HG03196 (cell line): ENCODE data around the gene MEGF11.

ENCODE experiments used
- ATAC-seq: cut with Tn5 transposase; IDR thresholded peaks from one replicate; pipeline ENCODE4 v1.9.1; 2021; ENCODE audit not compliant: unreplicated experiment

The MEGF11 gene

GRCh38 chr15:66240240-66240794 is 13.2 kb downstream of the MEGF11 start:
- no peak for ATAC-seq

- no peak for ATAC-seq
These were observed 14.0 kb downstream of the MEGF11 start for GRCh38 chr15:66239514-66239913.

- no peak for ATAC-seq
These were observed 15.2 kb downstream of the MEGF11 start for GRCh38 chr15:66238318-66238717.

- ATAC-seq: no peak
These were observed 15.9 kb downstream of the MEGF11 start for GRCh38 chr15:66237513-66238235.

GRCh38 chr15:66236806-66237375 is 16.7 kb downstream of the MEGF11 start:
- ATAC-seq: no peak

GRCh38 chr15:66235866-66236265 is 17.7 kb downstream of the MEGF11 start:
- ATAC-seq: no peak

- ATAC-seq: no peak
These were observed 18.8 kb downstream of the MEGF11 start for GRCh38 chr15:66234798-66235197.

- no peak for ATAC-seq
These were observed 19.8 kb downstream of the MEGF11 start for GRCh38 chr15:66233487-66234415.

GRCh38 chr15:66232267-66232625 is 21.3 kb downstream of the MEGF11 start:
- ATAC-seq: no peak

GRCh38 chr15:66231394-66232266 is 21.9 kb downstream of the MEGF11 start:
- no peak for ATAC-seq

GRCh38 chr15:66229790-66230465 is 23.6 kb downstream of the MEGF11 start:
- ATAC-seq: no peak

- ATAC-seq: no peak
These were observed 24.5 kb downstream of the MEGF11 start for GRCh38 chr15:66228807-66229735.

GRCh38 chr15:66226736-66227135 is 26.8 kb downstream of the MEGF11 start:
- ATAC-seq: no peak

GRCh38 chr15:66225656-66226274 is 27.8 kb downstream of the MEGF11 start:
- no peak for ATAC-seq

GRCh38 chr15:66224946-66225345 is 28.6 kb downstream of the MEGF11 start:
- ATAC-seq: no peak

GRCh38 chr15:66222273-66223198 is 31.0 kb downstream of the MEGF11 start:
- ATAC-seq: no peak

GRCh38 chr15:66221126-66221525 is 32.4 kb downstream of the MEGF11 start:
- ATAC-seq: no peak
